ENCODE measurements around the gene EIF3M.
"Not testable (repeated sequence)": the region's sequence is repeated elsewhere in the genome, so short reads cannot be mapped to it uniquely, and the experiment has no call there.

The EIF3M gene

GRCh38 chr11:32586576-32587190 lies 3.1 kb downstream of the EIF3M start:
- DNase-seq (ENCODE audit: low read depth), result no peak
- no peak overlapping the region for H3K4me3 ChIP-seq (ENCODE audit: low read depth, low read length)

- no peak overlapping the region for H3K4me3 ChIP-seq (ENCODE audit: low read depth, low read length)
- no peak for DNase-seq (ENCODE audit: low read depth)
Observed at GRCh38 chr11:32594272-32594671, 10.6 kb downstream of the EIF3M start.

- not testable (repeated sequence) for H3K4me3 ChIP-seq (ENCODE audit: low read depth, low read length); DNase-seq (ENCODE audit: low read depth)
Observed at GRCh38 chr11:32596114-32596513, 12.5 kb downstream of the EIF3M start.

DNA sequence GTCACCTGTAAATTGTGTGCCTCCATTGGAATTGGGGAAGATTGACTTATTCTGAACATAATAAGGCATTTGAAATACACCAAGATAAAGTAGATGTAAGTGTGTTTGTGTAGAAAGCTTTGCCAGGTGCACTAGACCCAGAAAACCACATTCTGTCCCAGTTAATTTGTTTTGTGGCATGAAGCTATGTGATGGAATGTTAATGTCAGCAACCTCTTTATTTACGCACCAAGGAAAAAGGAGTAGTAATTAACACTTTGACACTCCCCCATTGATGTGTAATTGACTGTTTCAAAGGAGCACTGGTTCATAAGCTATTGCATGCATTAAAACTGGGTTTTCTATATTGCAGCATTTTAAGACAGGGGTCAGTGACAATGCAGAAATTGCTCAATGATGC lies 14.3 kb downstream of the EIF3M start:
- DNase-seq (ENCODE audit: low read depth), result no peak
- H3K4me3 ChIP-seq (ENCODE audit: low read depth, low read length), result no peak overlapping the region

DNA sequence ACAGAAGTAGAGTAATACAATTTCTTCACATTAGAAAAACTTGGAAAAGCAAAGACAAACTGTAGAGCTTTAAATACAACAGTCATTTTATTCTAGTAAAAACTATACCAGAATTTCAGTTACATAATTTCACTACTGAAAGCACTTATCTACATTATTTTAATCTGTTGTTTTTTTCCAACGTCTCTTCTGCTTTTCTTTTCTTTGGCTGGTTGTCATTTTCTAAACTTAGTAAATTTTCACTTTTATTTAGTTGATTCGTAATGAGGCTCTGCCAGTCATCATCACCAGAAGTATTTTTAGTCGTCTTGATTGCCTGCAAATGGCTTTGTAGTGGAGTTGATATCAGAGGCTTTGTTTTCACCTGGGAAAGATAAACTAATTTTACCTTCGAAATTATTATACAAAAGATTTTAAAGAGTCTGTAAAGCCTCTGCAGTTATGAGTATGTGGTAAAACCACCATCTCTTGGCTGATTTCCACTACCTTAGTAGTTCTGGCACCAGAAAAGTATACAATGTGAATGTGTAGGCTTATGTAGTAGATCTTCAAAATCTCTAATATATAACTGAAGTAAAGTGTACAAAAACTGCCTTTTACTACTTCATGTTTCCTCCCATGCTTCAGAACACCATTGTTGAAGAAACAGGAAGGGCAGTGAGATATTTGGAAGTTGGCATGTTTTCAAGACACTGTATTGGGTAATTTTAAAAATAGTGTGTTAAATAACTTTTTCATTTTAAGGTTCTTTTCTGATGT lies 19.2 kb downstream of the EIF3M start:
- no peak overlapping the region for H3K4me3 ChIP-seq (ENCODE audit: low read depth, low read length)

GRCh38 chr11:32606220-32606619 lies 22.6 kb downstream of the EIF3M start:
- no peak for DNase-seq (ENCODE audit: low read depth)
- no peak overlapping the region for H3K4me3 ChIP-seq (ENCODE audit: low read depth, low read length)

More for the DNA sequence above, 19.2 kb downstream of the EIF3M start:
- no peak for DNase-seq (ENCODE audit: low read depth)

DNA sequence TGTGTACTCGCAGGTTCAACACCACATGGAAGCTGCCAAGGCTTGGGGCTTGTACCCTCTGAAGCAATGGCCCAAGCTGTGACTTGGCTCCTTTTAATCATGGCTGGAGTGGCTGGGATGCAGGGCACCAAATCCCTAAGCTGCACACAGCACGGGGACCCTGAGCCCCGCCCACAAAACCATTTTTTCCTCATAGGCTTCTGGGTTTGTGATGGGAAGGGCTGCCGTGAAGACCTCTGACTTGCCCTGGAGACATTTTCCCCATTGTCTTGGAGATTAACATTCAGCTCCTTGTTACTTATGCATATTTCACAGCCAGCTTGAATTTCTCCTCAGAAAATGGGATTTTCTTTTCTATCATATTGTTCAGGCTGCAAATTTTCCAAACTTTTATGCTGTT lies 25.2 kb downstream of the EIF3M start:
- not testable (repeated sequence) for H3K4me3 ChIP-seq (ENCODE audit: low read depth, low read length); DNase-seq (ENCODE audit: low read depth)

GRCh38 chr11:32610797-32611352 lies 27.2 kb downstream of the EIF3M start:
- no peak overlapping the region for H3K4me3 ChIP-seq (ENCODE audit: low read depth, low read length)
- peak; percentile 4 for DNase-seq (ENCODE audit: low read depth)

GRCh38 chr11:32613500-32614151 lies 30.0 kb downstream of the EIF3M start:
- H3K4me3 ChIP-seq (ENCODE audit: low read depth, low read length), result no peak overlapping the region
- no peak for DNase-seq (ENCODE audit: low read depth)

DNA sequence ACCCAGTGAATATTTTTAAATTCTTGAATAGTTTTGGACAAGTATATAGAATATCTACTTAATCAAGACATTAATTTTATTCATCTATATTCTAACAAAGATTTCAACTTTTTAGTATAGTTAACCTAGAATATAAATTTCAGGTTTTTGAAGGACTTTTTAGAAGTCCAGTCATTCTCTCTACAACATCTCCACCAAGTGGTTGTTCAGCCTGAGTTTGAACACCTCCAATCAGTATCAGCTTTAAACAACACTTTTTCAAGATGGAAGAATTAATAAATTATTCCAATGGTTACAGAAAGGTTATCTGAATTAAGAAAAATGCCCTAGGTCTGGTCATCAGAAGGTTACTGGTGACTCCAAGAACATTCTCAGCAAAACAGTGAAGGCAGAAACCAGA lies 31.8 kb downstream of the EIF3M start:
- DNase-seq (ENCODE audit: low read depth), result no peak
- H3K4me3 ChIP-seq (ENCODE audit: low read depth, low read length), result no peak overlapping the region

DNA sequence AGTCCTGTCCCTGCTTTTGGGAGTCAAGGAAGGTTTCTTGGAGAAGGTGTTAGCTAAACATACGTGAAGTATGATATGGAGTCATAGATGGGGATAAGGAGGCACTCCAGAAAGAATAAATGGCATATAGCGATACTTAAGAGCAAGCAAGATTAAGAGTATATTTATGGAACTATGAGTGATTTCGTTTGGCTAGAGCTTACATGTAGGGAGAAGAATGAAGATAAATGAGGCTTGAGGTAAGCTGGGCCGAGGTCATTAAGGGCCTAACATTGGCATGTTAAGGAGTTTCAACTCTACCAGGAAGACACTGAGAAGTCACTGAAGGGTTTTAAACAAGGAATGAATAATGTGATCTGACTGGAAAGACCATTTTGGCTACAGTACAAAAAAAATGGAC lies 33.3 kb downstream of the EIF3M start:
- H3K4me3 ChIP-seq (ENCODE audit: low read depth, low read length), result no peak overlapping the region
- DNase-seq (ENCODE audit: low read depth), result no peak

- DNase-seq (ENCODE audit: low read depth), result no peak
- H3K4me3 ChIP-seq (ENCODE audit: low read depth, low read length), result no peak overlapping the region
Observed at GRCh38 chr11:32630844-32631243, 47.2 kb downstream of the EIF3M start.

DNA sequence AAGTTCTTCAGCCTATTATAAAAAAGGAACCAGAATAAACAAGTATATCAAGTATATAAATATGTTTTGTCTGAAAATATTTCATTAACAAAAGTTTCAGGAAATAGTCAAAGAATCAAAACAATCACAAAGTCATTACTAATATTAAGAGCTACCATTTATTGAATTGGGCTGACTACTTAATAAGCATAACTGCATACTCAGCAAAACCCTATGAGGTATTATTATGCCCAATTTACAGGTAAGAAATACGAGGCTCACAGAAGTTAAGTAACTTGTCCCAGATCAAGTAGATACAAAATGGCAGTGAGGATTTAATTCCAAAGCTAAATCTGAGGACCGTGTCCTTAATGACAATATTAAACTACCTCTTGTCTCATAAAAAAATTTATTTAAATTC lies 52.2 kb downstream of the EIF3M start:
- no peak for DNase-seq (ENCODE audit: low read depth)
- no peak overlapping the region for H3K4me3 ChIP-seq (ENCODE audit: low read depth, low read length)

- DNase-seq (ENCODE audit: low read depth), result no peak
- no peak overlapping the region for H3K4me3 ChIP-seq (ENCODE audit: low read depth, low read length)
Observed at GRCh38 chr11:32641361-32641760, 57.7 kb downstream of the EIF3M start.

GRCh38 chr11:32643526-32643925 lies 59.9 kb downstream of the EIF3M start:
- H3K4me3 ChIP-seq (ENCODE audit: low read depth, low read length), result no peak overlapping the region
- DNase-seq (ENCODE audit: low read depth), result peak; percentile 13
